Superior temporal gyrus (tissue), 1 donor: ENCODE results near the gene SUGCT.
"Not testable (repeated sequence)": the region's sequence is repeated elsewhere in the genome, so short reads cannot be mapped to it uniquely, and the experiment has no call there.

ENCODE experiments used
- DNase-seq: peaks from one replicate; pipeline ENCODE4 v3.0.0-alpha.2; 2016; ENCODE audit errors: extremely low spot score

Gene SUGCT

DNA sequence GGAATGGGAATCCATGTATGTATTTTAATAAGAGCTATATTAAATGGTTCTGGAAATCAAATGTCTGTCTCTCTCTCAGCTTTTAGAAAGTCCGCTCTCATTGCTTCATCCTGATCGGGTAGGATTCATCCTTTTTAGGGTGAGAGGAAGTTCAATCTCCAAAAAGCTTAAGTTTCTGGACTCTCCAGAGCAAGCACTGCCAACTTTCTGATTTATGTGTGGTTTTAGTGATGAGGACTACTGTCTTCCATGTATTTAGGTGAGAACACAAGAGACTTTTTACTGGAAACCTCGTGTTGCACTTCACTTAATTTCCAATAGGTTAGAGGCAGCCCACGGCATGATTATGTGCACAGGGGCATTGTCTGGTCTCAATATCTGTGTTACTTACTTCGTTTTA is 267.9 kb downstream of the SUGCT start:
- no peak for DNase-seq

DNA sequence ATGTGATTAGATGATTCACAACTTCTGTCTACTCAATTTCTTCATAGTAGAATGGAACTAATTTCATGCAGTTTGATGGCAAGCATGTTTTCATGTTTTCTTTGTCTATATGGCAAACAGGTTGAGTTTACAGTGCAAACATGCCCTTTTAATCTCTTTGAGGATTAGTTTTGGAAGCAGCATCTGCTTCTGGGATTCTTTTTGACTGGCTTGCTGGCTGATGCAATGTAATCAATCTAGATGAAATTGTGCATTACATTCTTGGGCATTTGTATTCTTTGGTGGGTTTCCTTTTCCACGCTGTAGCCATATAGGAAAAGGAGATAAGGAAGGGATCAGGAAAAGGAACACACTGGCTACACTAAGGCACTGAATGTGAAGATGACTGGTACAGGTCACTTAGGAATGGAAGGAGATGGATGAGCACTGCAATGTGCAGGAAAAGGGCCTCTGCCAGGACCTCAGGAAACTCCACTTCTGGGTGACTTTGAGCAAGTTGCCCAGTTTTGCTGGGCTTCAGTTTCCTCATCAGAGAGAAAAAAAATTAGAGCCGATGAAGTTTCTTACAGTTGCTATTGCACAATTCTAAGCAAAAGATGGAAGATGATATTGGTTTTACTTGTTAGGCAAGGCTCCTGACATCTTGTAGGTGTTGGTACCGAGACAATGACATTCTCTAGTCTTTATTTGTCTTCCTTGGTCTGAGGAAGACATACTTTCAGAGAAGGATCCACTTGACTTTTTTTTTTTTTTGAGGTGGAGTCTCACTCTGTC is 269.1 kb downstream of the SUGCT start:
- DNase-seq = no peak

DNA sequence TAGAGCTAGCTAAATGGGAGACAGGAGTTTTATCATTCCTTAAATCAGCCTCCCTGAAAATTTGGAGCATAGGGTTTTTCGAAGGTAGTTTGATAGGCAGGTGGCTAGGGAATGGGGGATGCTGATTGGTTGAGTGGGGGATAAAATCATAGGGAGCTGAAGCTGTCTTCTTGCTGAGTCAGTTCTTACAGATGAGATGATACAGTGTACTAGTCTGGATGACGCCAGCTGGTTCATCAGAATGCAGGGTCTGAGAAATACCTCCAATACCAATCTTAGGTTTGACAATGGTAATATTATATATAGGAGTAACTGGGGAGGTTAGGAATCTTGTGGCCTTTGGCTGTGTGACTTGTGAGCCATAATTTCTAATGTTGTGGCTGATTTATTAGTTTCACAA is 271.2 kb downstream of the SUGCT start:
- no peak for DNase-seq

DNA sequence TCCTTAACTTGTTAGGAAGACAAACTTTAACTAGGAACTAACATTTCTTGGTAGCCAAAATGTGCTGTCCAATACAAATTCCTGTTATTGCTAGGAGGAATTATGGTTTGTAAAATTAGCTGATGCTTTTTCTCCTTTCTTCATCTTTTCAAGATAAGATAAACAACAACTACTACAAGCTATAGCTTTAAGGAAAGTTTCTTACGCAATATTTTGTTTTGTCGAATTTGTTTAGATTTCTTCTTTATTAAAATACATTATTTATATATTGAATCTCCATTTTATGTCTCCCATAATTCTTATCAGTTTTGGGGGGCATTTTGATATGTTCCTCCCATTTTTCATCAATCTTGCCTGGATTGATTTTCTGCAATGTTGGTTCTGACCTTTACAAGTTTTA is 277.5 kb downstream of the SUGCT start:
- DNase-seq = no peak

DNA sequence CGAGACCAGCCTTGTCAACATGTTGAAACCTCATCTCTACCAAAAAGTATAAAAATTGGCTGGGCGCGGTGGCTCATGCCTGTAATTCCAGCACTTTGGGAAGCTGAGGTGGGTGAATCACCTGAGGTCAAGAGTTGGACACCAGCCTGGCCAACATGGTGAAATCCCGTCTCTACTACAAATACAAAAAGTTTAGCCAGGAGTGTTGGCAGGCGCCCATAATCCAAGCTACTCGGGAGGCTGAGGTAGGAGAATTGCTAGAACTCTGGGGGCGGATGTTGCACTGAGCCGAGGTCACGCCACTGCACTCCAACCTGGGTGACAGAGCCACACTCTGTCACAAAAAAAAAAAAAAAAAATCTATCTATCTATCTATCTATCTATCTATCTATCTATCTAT is 279.9 kb downstream of the SUGCT start:
- DNase-seq = not testable (repeated sequence)

DNA sequence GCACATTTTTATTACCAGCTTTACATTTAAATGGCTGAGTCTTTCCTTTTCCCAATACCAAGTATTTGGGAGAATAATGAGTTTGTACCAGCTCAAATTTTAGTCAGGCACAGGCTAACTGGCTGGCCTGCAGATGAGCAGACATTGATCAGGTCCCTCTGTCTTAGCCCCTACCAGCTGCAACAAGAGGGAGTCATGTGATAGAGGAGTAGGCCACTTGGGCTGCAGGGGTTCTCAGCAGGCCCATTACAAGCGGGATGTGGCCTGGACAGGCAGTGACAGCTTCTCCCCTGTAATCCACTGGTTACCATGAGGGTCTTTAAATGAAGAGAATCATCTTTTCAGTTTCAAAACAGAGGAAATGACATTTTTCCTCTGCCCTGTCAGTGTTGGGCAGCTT is 283.6 kb downstream of the SUGCT start:
- DNase-seq = no peak

DNA sequence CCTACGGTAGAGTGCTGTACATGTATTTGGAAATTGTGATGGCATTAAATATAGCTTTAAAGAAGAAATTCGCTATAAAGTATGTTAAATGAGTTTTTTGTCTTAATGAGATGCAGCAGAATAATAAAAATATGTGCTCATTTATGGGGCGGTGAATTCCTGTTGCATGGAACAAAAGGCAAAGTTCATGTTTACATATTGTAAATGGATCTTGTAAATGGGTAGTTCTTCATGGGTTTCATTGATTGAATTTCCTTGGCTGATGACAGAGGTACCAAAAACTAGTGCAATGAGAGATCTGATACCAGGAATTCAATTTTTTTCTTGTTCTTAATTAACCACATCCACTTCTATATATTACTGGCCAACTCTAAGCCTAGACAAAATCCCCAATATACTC is 284.2 kb downstream of the SUGCT start:
- DNase-seq = no peak

DNA sequence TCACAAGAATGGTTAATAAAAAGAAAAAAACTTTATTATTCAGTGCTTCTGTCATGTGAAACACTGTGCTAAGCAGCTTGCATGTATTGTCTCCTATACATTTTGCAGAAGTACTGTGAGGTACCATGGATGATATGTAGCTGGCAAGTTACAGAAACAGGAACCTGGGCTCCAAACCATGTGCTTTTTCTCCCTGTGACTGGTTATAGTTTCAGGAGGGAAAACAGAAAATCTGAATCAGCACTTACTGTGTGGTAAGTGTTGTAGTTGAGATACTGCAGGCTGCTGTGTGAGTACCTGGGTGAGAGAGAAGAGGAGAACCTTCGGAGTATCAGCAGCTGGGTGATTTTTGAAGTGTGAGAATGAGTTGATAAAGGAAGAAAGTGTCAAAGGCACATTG is 285.0 kb downstream of the SUGCT start:
- no peak for DNase-seq

DNA sequence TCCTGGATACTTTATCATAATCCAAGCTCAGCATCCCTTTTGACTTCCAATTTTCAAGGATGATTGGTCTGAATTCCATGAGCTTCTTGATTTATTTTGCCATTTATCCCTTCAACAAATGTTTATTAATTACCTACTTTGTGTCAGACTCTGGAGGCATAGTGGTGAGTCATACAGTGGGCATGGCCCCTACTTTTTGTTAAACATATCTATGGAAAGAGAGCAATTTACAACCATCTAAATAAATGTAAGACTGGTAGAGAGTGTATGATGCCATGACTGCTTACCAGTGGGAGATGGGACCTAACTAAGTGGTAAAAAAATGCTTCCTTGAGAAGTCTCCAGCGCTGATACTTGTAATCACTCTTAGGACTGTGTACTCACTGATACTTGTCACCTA is 286.6 kb downstream of the SUGCT start:
- no peak for DNase-seq

DNA sequence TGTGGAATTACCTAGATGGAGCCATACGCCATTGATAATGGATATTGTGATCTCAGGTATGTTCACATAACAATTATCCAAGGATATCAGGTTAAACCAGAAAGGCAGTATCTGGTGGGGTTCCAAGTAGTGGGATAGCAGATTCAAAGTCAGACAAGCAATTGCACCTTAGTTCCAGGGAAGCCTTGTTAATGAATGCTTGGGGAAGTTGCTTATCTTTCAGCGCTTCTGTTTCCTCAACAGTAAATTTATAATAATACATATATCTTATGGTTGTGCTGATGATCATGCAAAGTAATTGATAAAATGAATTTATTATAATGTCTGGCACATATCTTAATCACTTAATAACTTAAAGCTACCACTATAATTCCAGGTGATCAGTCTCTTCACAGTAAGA is 290.9 kb downstream of the SUGCT start:
- no peak for DNase-seq

DNA sequence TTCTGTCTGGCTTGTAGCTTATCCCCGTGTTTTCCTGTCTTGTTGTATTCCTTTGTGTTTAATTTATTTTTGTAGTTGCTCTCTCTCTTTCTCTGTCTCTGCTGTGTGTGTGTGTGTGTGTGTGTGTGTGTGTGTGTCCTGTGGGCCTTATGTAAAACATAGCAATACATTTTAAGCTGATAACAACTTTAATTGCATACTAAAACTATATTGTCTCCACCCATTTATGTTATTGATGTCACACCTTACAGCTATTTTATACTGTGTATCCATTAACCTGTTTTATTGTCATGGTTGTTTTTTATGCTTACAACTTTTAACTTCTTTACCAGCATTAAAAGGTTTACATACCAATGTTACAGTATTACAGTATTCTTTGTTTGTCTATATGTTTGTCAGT is 293.6 kb downstream of the SUGCT start:
- no peak for DNase-seq

DNA sequence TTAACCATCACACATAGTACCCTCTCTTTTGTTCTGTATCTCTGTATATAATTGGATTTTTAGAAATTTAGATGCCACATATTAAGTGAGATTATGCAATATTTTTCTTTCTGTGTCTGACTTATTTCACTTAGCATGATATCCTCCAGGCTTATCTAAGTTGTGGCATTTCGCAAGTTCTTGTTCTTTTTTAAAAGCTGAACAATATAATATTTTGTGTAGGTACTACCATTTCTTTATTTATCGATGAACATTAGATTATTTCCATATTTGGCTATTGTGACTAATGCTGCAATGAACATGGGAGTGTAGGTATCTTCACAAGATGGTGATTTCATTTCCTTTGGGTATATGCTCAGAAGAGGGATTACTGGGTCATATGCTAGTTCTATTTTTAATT is 295.0 kb downstream of the SUGCT start:
- DNase-seq = no peak

DNA sequence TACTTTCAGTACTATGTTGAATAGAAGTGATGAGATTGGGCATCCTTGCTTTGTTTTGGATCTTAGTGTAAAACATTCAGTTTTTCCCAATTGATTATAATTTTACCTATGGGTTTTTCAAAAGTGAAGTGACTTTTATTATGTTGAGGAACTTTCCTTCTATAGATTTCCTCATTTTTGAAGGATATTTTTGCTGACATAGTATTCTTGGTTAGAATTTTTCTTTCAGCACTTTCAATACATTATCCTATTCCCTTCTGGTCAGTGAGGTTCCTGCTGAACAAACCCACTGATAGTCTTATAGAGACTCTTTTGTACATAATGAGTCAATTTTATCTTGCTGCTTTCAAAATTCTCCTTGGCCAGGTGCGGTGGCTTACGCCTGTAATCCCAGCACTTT is 297.2 kb downstream of the SUGCT start:
- no peak for DNase-seq

DNA sequence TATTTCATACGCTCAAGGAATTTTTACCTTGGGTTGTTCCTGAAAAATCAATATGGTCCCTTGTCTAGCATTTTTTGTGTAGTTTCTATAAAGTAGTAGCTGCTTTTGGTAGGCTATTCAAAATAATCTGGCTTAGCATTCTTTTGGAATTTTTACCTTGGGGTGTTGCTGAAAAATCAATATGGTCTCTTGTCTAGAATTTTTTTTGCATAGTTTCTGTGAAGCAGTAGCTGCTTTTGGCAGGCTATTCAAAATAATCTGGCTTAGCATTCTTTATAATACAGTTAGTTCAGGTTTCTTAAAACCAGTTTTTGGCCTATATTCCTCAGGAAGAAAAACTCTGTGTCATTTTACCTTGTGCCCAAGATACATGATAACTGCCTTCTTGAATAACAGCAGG is 301.9 kb downstream of the SUGCT start:
- DNase-seq = no peak

DNA sequence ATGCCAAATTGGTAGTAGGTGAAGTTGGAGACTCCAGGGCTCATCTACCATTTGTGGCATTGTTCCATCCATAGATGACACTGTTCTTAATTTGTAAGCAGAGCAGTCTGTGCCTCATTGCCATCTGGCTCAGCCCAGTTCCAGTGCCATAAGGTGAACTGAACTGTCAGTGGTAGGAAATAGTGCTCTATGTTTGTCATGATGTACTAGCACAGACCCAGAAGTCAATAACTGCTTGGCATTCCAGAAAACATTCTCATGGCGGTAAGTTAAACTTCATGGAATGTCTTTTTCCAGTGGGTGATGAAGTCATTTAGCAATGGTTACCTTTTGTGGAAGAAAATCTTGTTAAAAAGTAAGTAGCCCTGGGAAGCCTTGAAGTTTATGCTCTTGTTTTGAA is 302.7 kb downstream of the SUGCT start:
- no peak for DNase-seq

DNA sequence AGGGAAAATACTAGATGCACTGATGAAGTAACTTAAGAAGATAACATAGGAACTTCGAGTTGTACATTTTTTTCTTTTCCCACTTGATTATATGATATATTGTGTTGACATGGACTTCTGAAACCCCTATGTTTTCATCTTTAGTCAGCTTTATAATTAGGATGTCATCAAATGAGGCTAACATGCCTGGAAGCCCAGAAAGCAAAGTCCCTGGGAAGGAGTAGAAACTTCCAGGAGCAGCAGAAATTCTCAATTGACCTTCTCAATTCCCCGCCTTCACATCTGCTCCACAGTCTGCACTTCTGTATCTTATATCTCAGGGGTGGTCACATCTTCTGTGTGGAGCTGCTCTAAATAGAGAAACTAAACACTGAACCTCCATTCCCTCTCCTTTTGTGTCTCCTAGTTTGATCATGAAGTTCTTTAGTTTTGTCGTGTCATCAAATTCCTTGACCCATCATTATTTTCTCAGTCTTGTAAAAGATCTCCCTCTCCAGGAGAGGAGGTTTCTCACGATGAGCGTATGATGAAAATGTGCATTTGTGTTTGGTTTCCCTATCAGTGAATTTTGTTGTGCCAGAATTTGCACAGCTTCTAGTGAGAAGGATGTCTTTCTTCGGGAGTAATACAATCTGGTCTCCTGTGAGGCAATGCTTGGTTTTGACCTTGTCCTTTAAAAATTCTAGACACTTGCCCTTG is 303.3 kb downstream of the SUGCT start:
- no peak for DNase-seq

DNA sequence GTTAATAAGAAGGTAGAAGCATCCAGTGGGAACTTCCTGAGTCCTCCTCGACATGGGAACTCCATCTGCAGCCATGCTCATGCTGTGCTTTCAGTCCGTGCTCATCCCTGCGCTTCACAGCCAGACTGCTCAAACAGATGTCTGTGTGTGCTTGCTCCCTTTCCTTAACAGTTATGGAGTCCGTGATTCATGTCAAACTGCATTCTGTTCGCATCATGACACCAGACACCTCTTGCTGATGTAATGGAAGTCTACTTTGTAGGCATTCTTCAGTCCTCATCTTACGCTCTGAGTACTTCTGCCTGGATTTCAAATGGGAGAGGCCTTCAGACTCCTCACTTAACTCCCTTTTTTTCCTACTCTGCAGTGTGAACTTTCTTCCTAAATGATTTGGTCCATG is 304.9 kb downstream of the SUGCT start:
- no peak for DNase-seq

DNA sequence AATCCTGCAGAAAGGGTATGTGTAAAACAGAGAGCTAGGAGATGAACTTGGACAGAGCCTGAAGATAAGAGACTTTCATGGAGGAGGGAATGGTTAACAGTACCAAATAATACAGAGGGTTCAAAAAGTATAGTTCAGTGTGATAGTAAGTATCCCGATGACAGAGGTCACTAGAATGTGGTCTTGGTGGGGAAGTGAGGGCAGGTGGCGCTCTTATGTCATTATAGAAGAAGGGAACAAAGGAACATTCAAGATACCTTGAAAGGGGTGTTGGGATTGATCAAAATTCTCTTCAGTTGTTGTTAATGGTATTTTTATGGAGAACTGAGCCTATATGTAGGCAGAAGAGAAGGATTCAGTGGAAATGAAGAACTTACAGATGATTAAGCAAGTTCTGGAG is 312.5 kb downstream of the SUGCT start:
- no peak for DNase-seq

DNA sequence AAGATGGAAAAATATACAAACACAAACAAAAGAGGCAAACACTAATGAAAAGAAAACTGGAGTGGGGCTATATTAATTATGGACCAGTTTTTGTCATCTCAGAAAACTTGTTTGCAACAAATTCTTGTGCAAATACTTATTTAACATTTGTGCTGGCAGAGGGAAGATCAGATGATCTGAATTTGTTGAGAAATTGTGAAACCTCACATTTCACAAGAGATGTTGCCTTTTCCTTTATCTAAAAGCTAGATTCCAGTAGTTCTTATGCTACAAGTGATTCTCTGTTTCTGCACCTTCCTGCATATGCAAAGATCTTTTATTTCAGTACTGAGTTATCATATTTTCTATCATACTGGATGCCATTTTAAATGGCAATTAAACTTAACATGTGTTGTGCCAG is 320.7 kb downstream of the SUGCT start:
- no peak for DNase-seq

DNA sequence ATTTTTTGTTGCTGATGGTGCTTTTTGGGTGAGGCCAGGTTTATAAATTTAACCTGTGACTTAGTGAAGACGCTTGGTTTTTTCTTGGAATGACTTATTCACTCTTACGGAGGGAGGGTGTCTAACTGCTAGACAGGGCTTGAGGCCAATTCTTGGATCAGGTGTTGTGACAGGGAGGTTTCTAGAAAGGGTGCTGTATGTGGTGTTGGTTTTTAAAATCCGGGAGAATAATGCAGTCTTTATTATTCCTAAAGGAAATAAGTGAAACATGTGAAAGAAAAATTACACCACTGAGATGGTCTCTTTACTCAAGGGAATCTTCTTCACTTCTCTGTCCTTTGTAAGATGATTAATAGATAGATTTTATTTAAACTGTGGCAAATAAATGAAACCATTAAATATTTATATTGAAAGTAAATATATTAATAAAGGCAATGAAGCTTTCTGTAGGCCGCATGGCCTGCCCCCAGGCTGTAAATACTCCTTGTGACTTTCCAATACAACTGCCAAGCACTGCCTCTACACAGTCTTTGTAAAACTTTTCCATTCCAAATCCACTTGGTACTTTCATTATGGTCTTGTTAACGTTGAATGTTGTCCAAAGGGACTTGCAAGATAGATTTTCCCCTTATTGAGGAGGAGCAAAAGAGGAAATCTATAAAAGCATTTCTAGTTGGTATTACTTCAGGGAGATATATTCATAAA is 323.1 kb downstream of the SUGCT start:
- DNase-seq = no peak

DNA sequence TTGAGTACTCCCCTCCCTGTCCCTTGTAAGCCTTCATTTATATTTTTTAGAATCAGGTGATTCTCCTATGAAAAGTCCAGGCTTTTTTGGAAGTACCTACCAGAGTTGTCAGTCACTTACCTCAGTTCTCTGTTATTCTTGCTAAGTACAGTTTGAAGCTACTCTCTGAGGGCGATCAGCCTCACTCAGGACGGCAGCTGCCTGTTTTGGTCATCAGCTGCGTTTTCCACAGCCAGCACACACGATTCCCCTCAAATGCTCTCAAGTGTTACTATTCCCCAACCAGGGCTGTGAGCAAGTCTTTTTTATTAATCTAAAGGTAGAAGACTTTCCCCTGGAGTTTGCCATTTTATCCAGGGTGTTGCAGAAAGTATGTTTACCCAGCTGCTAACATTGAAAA is 328.6 kb downstream of the SUGCT start:
- no peak for DNase-seq

DNA sequence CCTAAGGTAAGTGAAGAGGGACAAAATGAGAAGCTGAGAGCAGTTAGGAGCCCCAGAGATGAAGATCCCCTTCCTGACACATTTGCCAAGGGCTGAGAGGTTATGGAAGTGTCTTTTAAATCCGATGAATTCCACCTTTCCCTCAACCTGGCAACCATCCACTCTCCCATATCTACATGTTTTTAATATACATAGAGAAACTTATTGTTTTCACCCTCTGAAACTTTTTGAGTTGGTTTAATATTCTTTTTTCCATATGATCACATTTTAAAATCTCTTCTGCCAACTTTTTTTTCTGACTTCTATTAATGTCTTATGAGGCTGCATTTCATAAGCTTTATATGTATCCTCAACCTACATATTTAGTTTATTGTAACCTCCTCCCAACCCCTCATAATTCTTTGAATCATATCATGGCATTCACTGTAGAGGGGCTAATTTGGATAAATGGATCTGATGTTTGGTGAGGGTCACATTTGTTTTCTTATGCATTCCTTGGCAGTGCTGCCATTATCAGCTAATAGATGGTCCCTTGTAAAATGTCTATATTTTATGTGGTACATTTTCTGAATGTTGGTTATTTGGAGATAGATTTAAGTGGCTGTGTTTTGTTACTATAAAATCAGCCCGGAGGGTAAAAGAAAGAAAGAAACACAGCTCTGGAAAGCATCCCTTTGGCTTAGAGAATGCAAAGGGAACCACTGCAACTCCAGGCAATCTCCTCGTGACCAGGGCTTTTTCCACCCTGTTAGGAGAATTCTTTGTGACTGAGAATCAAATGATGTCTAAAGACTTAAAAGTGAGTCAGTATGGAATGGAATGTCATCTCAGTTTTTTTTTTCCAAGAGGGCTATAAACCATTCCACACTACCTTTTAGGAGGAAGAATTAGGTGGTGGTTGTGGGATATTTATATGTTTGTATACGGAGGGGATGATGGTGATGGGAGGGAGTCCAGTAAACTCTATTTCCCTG is 334.4 kb downstream of the SUGCT start:
- no peak for DNase-seq
